NCI-H1417 treated with DMSO at 0.1 percent for 48 hours (cell line): ENCODE data around the gene GUCY1B1.
"Not testable (repeated sequence)": the region's sequence is repeated elsewhere in the genome, so short reads cannot be mapped to it uniquely, and the experiment has no call there.

Experiments
- DNase-seq: peaks from one replicate; lab custom pipeline; 2025; lab: John Stamatoyannopoulos, UW

The GUCY1B1 gene

DNA sequence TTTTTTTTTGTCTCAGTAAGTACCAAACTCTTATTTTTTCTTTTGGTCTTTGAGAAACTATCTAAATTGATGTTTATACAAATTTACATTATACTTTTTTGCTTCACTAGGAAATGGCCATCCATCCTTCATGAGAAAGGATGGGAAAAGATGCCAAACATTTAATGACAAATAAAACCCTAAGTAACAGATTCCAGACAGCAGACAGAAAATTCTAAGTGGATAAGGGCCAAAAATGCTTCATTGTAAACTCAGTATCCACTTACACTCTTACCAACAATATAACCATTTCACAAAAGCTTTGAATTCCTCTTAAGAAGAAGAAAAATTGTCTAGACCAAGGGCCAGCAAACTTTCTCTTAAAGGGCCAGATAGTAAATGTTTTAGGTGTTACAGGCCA is 3.5 kb downstream of the GUCY1B1 start:
- DNase-seq = no peak

DNA sequence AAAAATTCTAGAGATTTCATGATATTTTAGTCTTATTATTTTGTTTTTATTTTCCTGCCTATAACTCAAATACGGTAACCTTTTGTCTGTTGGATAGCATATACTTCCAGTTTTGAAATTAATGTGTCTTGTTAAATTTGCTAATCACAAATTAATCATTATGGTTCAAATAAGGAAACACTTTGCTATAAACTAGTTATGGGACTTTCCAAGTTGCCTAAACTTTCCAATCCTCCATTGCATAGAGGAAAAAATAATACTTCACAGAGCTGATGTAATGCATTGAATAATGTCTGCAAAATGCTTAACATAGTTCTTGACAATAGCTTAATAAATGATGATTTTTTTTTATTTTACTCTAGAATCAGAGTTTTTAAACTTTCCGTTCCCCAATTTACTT is 4.7 kb downstream of the GUCY1B1 start:
- no peak for DNase-seq

DNA sequence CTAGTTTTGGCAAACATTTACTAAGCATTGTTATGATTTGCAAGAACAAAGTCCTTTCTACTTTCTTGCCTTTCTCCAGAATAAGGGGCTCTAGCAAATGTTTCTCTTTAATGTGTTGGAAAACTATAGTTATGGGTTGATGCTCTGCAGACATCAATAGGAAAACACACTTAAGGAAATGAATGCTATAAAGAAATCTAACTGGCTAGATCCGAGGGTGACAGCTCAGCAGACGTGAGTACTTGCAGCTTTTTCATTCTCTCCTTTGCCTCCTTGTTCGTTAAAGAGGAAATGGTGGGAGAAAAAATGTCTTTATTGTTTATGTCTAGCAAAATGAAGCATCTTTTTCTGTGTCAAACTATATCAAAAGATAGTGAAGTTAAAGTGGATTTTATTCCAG is 6.3 kb downstream of the GUCY1B1 start:
- DNase-seq = no peak

DNA sequence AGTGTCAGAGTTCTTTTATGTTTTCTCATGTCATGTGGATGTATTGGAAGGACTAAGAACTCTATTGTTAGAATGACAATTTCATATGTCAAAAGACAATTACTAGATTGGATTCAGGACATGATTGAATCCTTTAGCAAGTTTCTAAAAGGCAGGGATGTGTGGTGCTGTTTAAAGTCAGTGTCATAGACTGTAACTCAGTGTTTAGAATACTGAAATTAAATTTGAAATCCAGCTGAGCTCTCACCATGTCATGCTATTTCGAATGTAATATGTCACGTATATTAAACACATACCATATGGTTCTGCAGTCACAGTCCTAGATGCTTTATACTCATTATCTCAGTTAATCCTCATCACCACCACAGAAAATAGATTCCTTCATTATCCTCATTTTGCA is 7.8 kb downstream of the GUCY1B1 start:
- DNase-seq = no peak

DNA sequence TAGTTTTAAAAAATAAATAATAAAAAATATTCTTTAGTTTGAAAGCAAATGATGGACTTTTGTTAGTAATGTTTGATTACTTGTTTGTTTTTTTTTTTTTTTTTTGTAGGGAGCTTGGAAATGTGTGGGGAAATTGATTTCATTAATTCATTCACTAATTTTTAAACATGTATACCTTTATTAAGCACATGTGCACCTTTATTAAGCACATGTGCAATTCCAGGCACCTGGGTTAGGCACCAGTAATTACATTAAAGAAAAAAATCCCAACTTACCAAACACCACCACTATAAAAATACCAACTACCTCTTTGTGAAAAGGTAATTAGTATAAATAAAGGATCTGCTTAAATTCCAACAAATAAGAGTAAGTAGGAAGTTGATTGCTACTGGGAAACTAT is 9.5 kb downstream of the GUCY1B1 start:
- no peak for DNase-seq

DNA sequence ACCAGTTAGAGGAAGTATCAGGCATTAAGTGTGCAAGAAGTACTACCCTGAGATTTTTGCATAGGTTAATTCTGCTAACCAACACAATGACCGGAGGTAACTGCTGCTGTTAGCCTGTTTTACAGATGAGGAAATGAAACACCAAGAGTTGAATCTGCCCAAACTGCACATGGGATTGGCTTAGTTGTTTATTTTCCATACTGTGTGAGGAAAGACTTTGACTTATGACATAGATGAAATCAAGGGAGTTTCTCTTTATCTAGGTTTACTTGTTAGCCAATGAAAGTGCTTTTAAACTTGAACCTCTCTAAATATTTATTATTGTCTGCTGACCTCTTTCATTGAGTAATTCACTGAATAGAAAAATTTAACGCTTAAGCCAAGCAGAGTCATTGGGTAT is 10.3 kb downstream of the GUCY1B1 start:
- no peak for DNase-seq

DNA sequence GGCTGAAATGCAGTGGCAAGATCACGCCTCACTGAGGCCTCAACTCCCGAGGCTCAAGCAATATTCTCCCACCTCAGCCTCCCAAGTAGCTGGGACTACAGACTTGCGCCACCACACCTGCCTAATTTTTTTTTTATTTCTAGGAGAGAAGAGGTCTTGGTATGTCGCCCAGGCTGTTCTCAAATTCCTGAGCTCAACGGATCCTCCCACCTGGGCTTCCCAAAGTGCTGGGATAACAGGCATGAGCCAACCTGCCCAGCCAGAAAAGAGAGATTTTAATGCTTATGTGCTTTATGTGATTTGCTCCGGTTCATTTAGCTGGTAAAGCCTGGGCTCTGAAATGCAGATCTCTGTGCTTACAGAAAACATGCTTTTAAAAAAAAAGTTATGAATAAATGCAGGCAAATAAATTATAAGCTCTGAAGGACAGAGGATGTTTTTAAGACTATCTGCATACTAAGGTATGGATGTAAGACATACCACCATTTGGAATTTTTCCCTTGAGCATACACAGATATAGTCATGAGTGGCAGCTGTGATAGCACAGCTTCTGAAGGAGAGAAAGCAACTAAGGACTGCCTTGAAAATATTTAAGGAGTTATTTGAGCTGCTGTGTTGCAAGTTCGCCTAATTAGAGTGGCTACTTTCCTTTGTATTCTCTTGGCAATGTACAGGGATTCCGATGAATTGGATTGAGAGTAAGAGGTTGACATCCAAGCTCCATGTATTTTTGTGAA is 13.8 kb downstream of the GUCY1B1 start:
- no peak for DNase-seq

DNA sequence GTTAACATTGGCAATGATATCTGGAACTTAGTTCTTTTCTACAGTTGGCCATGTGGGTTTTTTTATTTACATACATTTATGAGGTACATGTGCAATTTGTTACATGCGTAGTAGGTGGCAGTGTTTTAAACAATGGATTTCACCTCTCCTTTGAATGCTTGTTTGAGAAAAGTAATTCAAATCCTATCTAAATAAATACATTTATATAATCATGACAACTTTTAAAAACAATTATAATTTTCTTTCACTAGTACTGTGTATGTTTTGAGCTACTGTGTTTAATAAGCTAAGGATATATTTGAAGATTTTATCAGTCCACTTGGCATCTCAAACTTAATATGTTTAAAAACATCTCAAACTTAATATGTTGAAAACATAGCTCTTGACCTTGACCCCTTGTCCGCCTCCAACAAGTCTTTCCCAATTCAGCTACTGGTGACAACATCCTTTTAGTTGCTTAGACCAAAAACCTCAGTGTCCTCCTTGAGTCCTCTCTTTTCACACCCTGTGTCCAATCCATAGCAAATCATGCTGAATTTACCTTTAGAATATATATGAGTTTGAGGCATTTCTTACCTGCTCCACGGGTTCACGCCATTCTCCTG is 14.5 kb downstream of the GUCY1B1 start:
- no peak for DNase-seq

DNA sequence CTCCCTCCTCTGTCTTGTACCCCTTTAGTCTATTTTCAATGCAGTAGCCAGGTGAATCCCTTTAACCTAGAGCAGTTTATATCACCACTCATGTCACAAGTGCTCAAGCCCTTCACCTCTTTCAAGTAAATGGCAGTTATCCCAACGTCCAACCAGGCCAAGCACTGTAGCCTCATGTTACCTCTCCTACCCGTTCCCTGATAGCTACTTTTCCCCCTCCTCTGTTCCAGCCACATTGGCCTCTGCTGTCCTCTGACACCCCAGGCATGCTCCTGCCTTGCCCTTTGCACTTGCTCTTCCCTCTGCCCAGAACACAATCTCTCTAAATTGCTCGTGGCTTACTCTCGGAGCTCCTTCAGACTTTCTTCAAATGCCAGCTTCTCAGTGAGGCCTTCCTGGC is 15.2 kb downstream of the GUCY1B1 start:
- DNase-seq = no peak

DNA sequence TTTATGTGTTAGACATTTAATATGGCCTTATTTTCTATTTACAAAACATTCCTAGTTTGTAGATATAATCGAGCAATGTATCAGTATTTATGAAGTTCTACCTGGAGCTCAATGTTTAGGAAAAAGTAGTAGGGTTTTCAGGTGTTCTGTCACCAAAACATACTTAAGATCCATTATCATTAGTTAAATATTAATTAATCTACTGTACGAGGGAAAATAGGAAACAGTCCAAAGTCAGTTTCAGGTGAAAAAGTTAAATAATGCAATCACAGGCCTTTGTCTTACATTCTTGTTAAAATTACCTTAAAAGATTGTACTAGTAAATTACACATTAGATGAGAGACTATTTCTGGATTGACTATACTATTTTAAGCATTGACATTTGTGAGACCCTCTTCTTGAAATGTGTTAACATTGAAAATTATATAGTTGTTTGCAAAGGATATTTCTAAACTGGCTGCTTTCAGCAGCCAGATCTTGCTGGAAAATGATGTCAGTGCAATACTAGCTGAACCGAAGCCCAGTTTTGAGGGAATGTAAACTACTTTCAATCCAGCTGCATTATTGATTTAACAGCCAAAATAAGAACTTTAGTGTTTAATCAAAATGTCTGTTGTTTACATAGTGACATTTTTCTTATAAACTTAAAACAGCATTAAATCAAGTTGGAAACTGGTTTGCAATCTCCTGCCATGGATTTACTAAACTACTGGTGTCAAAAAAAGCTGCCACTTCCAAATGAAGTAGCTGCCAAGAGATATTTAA is 19.3 kb downstream of the GUCY1B1 start:
- DNase-seq = no peak

DNA sequence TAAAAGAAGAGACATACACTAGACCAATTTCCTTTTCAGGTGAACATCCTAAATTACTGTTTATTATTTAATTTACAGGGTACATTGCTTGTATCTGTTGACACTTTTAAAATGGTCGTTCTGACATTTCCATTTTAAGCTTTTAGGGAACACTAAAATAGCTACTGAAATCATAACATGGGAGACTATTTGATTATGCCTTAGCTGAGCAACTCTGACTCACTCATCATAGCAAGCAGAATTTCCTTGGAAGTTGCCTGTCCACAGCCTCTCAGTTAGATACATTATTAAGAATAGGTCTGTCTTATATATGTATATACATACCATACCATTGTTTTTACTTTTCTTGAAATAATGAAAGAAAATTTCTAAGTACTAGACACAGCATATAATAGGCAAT is 22.0 kb downstream of the GUCY1B1 start:
- DNase-seq = no peak

DNA sequence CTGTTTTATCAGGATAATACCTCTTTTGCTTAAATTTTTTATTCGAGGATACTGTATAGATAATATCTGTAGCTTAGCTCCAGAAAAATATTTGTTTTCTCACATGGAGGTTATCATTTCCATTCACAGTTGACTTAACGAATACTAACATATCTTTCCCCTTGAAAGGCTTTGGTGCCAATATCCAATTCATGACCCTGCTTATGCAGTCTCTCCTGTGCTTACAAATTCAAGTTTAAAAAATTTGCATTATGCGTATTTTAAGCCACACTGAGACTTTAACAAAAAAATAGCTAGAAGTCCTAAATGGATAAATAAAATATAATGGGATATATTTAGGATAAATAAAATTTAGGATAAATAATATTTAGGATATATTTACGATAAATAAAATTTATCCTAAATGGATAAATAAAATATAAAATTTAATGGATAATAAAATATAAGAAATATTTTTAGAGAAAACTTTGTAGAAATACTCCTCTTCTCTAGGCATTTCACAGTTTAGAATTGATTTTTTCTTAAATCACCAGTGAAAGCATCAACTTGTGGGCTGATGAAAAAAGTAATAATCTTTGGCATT is 22.5 kb downstream of the GUCY1B1 start:
- DNase-seq = no peak

DNA sequence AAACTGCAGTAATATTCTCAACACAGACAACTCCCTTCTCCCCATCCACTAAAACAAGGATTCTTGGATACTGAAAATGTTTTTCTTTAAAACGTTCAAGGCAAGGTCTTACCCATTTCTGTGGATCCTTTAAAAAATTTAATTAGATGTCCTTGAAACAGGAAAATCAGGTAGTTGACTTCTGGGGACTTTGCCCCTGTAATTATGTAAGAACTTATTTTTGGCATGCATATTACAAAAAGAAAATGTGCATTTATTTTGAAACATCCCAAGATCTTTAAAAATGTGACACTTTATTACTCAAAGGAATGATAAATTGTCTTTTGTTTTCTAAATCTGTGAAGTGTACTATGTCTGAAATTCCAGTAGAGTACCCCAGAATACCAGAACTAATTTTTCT is 25.8 kb downstream of the GUCY1B1 start:
- DNase-seq = no peak

DNA sequence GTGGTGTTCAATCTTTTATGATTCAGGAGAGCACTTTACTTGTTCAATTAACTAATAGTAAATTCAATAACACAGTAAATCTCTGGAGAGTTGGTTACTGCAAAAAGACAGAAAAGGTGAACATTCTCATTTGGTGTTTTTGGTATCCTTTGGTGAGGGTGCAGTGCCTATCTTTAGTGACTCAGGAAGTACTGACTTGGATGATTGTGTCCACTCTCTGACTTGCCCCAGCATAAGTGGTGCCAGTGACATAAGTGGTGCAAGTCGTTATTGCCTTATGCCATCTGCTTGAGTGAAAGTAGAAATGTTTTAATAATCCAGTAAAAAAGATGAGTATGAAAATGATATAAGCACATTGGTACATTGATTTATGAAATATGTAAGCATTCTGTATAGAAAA is 27.0 kb downstream of the GUCY1B1 start:
- DNase-seq = no peak

DNA sequence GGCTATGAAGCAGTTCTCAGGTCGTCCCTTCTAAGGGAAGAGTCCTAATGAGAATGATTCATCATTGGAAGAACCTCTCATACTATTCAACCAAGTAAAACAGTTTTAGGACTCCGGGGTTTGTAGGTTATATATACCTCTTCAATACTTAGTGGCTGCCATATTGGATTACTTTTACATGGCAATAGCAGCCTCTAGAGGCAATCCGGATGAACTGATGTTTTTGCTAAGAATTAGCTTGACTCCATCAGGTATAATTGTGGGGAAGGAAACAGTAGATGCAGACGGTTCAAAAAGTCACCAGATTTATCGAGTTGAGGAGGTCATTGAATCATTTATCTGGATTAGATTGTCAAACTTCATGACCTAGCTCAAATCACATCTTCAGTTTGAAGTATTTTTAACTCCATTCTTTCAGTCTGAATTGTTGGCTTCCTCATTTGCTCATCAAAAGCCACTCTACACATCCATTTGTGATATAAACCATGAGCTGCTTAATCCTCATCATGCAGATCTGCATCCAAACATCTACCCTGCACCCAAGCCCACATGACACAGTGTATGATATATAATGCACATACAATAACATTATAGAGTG is 28.4 kb downstream of the GUCY1B1 start:
- no peak for DNase-seq

DNA sequence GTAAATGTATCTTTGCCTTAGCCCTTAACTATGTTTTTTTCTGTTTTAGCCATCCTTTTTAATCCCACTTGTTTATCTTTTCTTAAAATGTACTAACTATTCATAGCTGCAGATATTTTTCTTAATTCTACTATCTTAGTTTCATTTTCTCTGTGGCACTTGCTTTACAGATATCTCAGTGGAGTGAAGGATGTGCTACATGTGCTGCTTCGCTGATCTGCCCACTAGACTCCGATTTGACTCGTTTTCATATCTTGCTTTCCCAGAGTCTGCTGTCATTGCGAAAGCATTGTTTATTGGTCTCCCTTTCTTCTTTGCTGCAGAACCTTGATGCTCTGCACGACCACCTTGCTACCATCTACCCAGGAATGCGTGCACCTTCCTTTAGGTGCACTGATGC is 30.6 kb downstream of the GUCY1B1 start:
- DNase-seq = no peak

DNA sequence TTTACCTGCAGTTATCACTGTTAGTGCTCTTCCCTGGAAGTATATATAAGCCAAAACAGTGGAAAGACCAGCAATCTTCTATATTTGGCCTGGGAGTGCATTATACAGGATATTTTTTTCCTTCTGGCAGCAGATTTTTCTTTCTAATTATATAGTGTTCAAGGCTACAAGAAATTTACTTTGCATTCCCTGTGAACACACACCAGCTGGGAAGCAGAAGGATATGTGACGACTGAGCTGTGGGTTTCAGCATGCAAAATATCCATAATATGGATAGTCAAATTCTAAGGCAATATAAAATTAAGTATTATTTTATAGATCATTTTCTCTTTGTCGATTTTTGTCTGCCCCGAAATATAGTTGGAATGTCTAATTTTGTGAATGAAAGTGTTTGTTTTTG is 31.2 kb downstream of the GUCY1B1 start:
- no peak for DNase-seq

DNA sequence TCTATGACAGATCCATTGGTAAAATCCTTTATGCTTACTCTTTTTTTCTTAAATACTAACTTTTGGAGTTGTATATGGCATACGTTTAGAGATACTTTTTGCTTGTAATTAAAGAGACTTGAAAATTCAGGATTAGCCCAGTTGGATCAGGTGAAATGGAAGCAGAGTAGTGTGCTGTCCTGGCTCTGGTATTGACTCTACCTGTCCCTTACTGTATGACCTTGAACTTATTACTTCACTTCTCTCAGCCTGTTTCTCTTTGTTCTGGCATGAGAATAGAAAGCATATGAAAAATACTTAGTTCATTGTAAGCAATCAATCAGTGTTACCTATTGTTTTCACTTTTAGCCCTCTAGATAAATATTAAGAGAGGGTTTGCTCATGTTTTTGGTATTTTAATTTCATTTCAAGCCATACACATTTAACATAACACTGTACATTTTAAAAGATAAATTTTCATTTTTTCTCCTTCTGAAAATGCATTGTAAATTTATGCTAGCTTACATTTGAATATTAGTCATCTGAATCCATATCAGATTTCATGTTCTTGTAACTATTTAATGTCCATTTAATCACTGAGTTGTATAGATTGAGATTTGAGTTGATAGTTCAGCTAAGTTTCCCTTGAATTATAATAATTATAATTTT is 35.9 kb downstream of the GUCY1B1 start:
- no peak for DNase-seq

DNA sequence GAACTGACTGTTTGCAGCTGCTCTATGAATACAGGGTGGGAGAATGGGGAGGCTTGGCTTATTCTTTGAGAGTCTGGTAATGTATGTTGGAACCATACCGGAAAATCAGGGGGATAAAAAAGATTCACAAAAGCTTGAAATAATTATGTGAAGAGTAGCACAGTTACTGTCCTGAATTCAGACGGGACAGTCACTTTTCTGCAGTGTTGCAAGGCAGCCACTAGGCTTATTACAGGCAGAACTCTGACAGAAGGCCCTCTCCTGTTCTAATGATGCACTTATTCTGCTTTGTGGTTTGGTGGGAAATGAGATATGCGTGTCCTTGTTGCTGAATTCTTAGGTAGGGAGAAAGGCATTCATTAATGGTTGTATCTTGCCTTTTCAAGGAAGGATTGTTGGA is 37.2 kb downstream of the GUCY1B1 start:
- DNase-seq = no peak

DNA sequence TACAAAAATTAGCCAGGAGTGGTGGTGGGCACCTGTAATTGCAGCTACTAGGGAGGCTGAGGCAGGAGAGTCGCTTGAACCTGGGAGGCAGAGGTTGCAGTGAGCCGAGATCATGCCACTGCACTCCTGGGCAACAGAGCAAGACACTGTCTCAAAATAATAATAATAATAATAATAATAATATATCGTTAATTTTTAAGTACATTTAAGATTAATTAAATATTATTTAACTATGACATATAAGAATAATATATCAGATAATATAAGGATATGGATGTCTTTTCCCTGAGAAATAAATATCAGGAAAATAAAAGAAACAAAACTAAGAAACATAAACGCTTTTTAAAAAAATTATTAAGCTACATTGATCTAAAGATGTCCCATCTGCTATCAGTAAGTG is 38.8 kb downstream of the GUCY1B1 start:
- not testable (repeated sequence) for DNase-seq

DNA sequence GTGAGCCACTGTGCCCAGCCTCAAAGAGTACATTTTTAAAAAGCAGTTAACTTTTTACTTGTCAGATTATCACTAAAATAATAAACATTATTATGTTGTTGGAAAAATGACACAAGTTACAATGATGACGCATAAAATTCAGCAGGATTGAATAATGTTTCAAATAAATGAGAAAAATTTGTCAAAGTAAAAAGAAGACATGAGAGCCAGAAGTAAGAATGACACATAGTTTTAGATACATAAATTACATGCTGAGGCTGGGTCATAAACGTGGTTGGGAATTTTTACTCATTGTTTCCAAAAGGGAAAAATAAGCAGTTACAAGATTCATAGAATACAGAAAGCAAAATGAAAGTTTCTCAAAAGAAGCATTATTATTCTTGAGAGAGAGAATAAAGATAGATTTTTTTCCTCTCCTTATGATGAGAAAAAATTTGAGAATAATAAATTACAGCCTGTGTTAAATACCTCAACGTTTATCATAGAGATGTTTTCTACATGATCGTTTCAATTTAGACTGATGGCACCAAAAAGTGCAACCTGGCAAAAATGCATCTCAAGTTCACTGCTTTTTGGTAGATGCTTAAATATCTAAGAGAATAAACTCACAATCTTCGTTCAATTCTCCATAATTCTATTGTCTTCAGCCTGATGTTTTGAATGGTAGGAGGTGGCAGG is 40.4 kb downstream of the GUCY1B1 start:
- DNase-seq = no peak

DNA sequence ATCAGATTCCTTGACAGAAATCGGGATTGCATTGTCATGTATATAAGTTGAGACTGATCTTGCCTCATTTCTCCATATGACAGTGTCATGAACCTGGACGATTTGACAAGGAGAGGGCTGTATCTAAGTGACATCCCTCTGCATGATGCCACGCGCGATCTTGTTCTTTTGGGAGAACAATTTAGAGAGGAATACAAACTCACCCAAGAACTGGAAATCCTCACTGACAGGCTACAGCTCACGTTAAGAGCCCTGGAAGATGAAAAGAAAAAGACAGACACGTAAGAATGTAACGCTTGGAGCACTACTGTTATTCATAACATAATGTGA is 40.9 kb downstream of the GUCY1B1 start:
- no peak for DNase-seq
